ENCODE measurements around the gene VWA3B.
"Not testable (repeated sequence)": the region's sequence is repeated elsewhere in the genome, so short reads cannot be mapped to it uniquely, and the experiment has no call there.

VWA3B gene

GRCh38 chr2:98263362-98263761, 176.4 kb downstream of the VWA3B start:
- no peak for FAIRE-seq

- FAIRE-seq, result not testable (repeated sequence)
Observed at GRCh38 chr2:98268225-98268624, 181.3 kb downstream of the VWA3B start.

GRCh38 chr2:98269274-98269673, 182.3 kb downstream of the VWA3B start:
- FAIRE-seq, result peak; percentile 67

DNA sequence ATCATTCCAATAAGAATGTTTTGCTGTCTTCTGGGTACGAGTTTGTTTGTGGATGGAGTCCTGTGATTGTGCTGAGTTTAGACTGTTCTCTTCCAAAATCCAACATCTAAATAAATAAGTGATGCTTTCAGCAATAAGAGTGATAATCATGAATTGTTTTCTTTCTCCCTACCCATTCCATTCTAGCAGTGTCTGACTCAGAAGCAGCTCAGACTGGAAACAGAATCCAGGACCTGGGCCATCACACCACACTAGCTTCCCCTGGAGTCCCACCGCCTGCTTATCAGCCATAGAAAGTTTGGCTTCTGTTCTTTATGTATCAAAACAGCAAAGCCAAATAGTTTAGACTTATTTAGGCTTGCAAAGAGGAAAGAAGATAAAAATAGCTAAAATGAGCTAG, 182.9 kb downstream of the VWA3B start:
- FAIRE-seq, result no peak

GRCh38 chr2:98277162-98277859, 190.3 kb downstream of the VWA3B start:
- no peak for FAIRE-seq

DNA sequence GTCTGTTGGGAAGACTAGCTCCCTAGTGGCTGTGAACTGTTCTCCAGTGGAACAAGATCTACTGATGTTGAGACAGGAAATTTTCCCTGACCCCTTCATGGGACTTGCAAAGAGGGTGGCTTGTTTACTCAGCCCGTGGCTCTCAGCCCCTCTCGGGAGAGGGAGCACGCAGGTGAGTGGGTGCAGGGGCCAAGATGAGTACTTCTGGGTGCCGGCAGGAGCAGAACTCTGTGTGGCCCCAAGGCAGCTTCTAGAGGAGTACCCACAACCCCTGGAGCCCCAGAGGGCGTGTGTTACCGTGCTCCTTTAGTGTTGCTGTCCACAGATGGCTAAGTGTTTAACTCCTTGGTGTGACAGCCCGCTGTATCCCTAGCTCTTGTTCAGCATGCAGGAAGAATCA, 191.1 kb downstream of the VWA3B start:
- no peak for FAIRE-seq

- FAIRE-seq, result no peak
Observed at GRCh38 chr2:98280376-98281102, 193.6 kb downstream of the VWA3B start.

DNA sequence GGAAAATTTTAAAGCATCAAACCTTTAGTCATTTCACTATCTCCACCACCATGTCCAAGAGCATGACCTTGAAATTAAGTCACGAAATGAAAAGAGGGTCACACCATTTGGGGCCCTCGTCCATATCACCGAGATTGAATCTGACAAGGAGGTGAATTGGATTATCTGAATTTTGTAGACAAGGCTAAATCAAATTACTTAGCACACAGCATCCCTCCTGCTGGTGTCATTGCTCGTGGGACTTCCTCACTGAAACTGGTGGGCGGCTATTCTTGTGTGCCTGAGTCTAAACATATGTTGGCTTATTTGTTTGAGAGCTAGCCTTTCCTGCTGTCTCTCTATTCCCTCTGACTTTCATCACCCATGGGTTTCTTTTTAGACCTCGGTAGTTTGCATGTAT, 194.6 kb downstream of the VWA3B start:
- no peak for FAIRE-seq

- FAIRE-seq, result no peak
Observed at GRCh38 chr2:98282109-98282508, 195.1 kb downstream of the VWA3B start.

- FAIRE-seq, result no peak
Observed at GRCh38 chr2:98293030-98293429, 206.1 kb downstream of the VWA3B start.

DNA sequence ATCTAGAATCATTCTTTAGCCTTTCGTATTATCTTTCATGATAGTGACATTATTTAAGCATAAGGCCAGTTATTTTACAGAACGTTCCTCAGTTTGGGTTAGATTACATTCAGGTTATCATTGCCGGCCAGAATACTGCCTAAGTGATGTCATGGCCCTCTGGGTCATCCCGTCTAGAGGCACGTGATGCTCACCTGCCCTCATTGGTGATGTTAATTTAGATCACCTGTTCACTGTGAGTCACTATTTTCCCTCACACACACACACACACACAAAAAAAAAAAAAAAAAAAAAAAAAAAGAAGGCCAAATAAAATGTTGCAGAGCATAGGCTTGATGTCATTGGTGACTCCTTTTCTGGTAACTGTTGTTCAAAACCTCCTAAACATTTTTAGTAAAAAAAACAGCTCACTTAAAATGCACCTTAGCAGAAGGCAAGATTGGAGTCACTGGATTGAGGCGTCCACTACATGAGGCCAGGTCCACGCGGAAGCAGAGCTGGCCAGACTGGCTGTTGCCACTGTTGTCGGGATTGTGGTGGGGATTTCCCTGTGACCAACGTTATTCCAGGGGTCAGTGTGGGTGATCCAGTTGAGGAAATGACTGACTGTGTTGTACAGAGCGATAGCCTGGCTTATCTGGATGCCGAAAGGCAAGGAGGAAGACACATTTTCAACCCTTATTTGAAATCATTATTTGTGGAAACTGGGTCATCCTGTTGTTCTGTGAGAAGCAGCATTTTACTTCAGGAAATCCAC, 207.1 kb downstream of the VWA3B start:
- no peak for FAIRE-seq

- FAIRE-seq, result no peak
Observed at GRCh38 chr2:98294711-98295110, 207.7 kb downstream of the VWA3B start.

GRCh38 chr2:98295275-98295674, 208.3 kb downstream of the VWA3B start:
- no peak for FAIRE-seq

GRCh38 chr2:98295721-98296414, 208.9 kb downstream of the VWA3B start:
- no peak for FAIRE-seq

- FAIRE-seq, result no peak
Observed at GRCh38 chr2:98296440-98296839, 209.5 kb downstream of the VWA3B start.

DNA sequence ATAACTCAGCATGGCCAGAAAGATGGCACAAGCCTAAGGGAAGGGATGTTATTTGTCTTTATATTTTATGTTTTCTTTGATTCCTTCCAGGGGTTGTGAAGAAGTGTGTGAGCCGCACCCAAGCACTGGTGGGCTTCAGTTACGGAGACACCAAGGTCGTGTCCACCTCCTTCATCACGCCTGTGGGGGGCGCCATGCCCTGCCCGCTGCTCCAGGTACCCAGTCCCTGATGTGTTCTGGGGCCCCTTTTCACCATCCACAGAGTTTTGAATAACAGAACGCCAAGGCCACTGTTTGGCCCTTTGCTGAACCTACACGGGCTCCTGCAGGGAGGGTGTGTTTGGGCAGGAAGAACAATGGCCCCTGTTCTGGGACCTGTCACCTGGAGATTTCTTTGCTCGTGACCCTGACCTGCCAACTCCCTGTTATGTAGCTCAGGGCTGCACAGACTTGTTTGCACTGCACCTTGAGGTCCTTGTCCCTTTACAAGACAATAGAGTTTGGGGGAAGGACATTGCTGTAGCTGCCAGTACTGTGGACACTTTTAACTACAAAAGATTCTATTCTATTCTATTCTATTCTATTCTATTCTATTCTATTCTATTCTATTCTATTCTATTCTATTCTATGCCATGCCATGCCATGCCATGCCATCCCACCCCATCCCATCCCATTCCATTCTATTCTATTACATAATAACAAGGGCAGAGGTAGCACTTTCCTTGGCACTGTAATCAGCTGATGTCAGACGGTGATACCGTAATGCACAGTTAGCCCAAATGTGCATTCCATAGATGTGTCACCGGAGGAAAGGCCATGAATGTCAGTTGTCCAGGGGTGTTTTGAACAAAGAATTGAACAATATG, 211.1 kb downstream of the VWA3B start:
- FAIRE-seq, result no peak

DNA sequence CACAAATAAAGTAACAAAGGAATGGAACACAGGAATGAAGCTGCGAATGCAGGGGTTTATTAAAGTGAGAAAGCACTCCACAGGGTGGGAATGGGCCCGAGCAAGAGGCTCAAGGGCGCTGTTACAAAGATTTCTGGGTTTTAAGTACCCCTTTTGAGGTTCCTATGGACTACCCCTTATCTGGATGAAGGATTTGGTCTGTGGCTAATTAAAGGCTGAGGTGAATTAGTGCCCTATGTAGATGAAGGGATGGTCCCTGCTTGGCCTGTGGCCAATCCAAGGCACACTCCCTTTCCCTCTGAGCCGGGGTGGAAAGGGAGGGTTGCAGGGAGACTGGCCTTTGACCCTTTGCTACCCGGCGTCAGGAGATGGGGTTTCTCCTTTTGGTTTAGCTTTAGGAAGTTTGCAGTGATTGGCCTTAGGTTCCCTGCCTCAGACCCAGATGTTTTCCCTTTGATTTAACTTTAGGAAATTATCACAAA, 211.8 kb downstream of the VWA3B start:
- FAIRE-seq, result no peak

DNA sequence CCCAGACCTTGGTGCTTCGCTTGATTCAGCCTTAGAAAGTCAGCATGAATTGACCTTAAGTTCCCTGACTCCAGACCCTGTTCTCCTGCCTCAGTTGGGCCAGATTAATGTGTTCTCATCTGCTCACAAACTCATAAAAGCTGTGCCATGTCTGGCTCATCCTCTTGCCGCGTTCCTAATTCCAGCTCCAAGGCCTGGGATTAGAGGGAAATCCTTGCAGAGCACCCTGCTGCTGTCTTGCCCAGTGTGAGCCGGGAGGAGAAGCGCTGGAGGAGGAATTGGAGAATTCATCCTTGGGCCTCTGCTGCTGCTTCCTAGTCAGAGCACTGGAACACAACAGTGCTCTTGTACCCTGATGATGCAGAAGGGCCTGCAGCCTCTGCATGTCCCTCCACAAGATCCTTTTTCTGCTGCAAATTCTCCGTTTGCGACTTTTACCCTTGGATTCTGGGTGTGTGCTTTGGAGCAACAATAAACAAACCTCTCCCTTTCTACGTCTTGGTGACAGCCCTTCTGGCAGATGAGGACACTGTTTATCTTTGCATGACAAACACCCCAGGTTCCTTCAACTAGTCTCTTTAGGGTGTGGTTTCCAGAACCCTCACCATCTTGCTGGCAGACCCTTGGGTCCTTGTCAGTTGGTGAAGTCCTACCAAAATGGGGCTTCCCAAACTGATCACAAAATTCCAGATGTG, 212.4 kb downstream of the VWA3B start:
- no peak for FAIRE-seq

- no peak for FAIRE-seq
Observed at GRCh38 chr2:98300141-98300874, 213.3 kb downstream of the VWA3B start.

DNA sequence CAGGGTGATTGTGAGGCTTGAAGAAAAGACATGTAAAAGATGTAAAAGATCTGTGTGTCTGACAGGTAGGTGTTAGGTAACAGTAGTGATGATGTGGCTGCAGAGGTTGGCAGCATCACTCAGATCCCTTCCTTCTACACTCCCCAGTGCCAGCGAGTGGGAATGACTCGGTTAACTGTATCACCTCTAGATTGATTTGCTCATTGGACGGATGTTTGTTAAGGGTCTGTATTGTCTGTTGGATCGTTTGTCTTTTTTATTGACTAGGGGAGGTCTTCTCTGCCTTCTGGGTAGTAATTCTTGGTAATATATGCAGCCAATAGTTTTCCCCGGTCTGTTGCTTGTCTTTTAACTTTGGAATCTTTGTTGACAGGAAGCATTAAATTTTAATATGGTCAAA, 214.5 kb downstream of the VWA3B start:
- FAIRE-seq, result no peak
